Kidney (tissue), 14 donors: Measurements from ENCODE around the gene SPACA4. TPM values are rescaled to one million over a fixed set of nuclear protein-coding genes. Genes with fewer than 3 reads are reported as not detected.
"Not testable (repeated sequence)": the region's sequence is repeated elsewhere in the genome, so short reads cannot be mapped to it uniquely, and the experiment has no call there.

Experiments used
- DNase-seq, 5 donors: peaks; one replicate each; pipeline ENCODE4 v3.0.0-alpha.2; 2013 to 2020
- FAIRE-seq: peaks from 2 replicates; lab custom pipeline; 2012; peaks lifted over from hg19 to GRCh38; lab: Jason Lieb, UNC
- H3K27ac ChIP-seq, 2 donors: one replicate each; pipeline ENCODE4 v1.7.0; 2013; ENCODE audit warnings: low read depth in 2 of 2, low read length in 2 of 2, inconsistent platforms in 1 of 2
- H3K27me3 ChIP-seq: one replicate; pipeline ENCODE4 v1.7.1; 2013; ENCODE audit warnings: low read length, inconsistent platforms; ENCODE audit not compliant: control insufficient read depth, insufficient read depth
- H3K36me3 ChIP-seq, 3 donors: one replicate each; pipeline versions ENCODE4 v1.7.0 to v1.7.1; 2013; ENCODE audit warnings: low read length in 3 of 3, control low read depth in 1 of 3, inconsistent platforms in 1 of 3; ENCODE audit not compliant: insufficient read depth in 3 of 3, control insufficient read depth in 2 of 3
- H3K4me1 ChIP-seq, 3 donors: one replicate each; pipeline versions ENCODE4 v1.7.0 to v1.7.1; 2013; ENCODE audit warnings: low read length in 3 of 3, inconsistent platforms in 1 of 3, low read depth in 1 of 3; ENCODE audit not compliant: control insufficient read depth in 2 of 3, insufficient read depth in 2 of 3
- H3K4me3 ChIP-seq, 3 donors: one replicate each; pipeline versions ENCODE4 v1.7.0 to v1.8.1; 2013; ENCODE audit warnings: low read length in 3 of 3, control low read depth in 1 of 3, inconsistent platforms in 1 of 3
- H3K9ac ChIP-seq, 3 donors: one replicate each; pipeline versions ENCODE4 v1.7.0 to v1.7.1; 2013; ENCODE audit warnings: low read length in 3 of 3, control low read depth in 1 of 3, inconsistent platforms in 1 of 3
- H3K9me3 ChIP-seq, 3 donors: one replicate each; pipeline versions ENCODE4 v1.7.0 to v1.7.1; 2013; ENCODE audit warnings: low read length in 3 of 3, control low read depth in 1 of 3, inconsistent platforms in 1 of 3; ENCODE audit not compliant: control insufficient read depth in 2 of 3, insufficient read depth in 1 of 3
- intact Hi-C: fragments of 100-400 bp; cut with DNase I; formaldehyde crosslinking; loops from one replicate; pipeline ENCODE4 v1.11.1; 2022
- polyA plus RNA-seq: library from polyadenylated mRNA; stranded (reverse); fragments of 350-450 nt; fragmentation: Illumina TruSeq; extraction: RNeasy Lipid Tissue Mini Kit (QIAGEN cat#74804); gene quantifications from one replicate; pipeline ENCODE4 v1.2.3, GENCODE V29; 2014; ENCODE audit warnings: low read depth, low replicate concordance; ENCODE audit not compliant: insufficient read depth
- total RNA-seq: library from RNA; stranded (reverse); fragmentation: NEBNext Ultra II Directional; extraction: Animal tissue kit (Norgen Biotek cat#: 25700); gene quantifications from one replicate; pipeline ENCODE4 v1.2.1, GENCODE V29; 2021
- TF ChIP-seq, protein P1 (sequence below): IDR thresholded peaks from 3 replicates; pipeline ENCODE4 v1.5.1; 2012; ENCODE audit warnings: mild to moderate bottlenecking, moderate library complexity, borderline replicate concordance; ENCODE audit not compliant: insufficient read depth; ENCODE audit errors: extremely low read depth
- donor health status: control.
- donor health status: control.
- donor health status: control.
- donor health status: control.
- donor health status: control.
- donor health status: DM: yes; HTN: yes; CAD: no.
- donor health status: Normal renal cell carcinoma (clear cell type).

The SPACA4 gene
- total and polyA plus RNA-seq, 2 donors from 2014 or later = not detected

DNA sequence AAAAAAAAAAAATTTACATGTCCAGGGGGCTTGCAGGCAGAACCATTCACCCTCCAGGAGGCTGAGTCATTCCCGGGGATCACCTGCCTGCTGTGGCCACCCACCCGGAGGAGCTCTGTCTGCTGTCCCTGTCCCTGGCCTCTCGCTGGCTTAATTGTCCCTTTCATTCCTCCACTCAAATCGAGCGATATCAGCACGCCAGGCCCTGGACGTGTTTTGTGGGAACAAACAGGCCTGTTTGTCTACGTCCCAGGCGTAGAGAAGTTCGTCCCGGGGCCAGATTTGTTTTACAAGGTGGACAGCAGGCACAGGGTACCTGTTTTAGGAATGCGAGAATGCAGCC lies 33.4 kb upstream of the SPACA4 start:
- intact Hi-C loops = no loop called here
- H3K27ac ChIP-seq = no peak overlapping the region

GRCh38 chr19:48575931-48576622 lies 30.5 kb upstream of the SPACA4 start:
- Histone ChIP-seq H3K27me3 (no peaks in the 10 kb centered on the region), H3K4me1 (no peaks in the 10 kb centered on the region), H3K9me3 (no peaks in the 10 kb centered on the region), H3K36me3 (no peaks in the 10 kb centered on the region), H3K4me3 (no peak overlapping the region), H3K9ac (no peak overlapping the region), H3K27ac (no peak overlapping the region)
- TF ChIP-seq, protein P1, sequence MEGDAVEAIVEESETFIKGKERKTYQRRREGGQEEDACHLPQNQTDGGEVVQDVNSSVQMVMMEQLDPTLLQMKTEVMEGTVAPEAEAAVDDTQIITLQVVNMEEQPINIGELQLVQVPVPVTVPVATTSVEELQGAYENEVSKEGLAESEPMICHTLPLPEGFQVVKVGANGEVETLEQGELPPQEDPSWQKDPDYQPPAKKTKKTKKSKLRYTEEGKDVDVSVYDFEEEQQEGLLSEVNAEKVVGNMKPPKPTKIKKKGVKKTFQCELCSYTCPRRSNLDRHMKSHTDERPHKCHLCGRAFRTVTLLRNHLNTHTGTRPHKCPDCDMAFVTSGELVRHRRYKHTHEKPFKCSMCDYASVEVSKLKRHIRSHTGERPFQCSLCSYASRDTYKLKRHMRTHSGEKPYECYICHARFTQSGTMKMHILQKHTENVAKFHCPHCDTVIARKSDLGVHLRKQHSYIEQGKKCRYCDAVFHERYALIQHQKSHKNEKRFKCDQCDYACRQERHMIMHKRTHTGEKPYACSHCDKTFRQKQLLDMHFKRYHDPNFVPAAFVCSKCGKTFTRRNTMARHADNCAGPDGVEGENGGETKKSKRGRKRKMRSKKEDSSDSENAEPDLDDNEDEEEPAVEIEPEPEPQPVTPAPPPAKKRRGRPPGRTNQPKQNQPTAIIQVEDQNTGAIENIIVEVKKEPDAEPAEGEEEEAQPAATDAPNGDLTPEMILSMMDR = no peak
- no peak for FAIRE-seq
- intact Hi-C loops = no loop called here
- DNase-seq = no peak

More for the DNA sequence above, 33.4 kb upstream of the SPACA4 start:
- H3K9me3 ChIP-seq = no peaks in the 10 kb centered on the region
- H3K27me3 ChIP-seq = no peaks in the 10 kb centered on the region
- FAIRE-seq (no peak), DNase-seq (peak in 2 of 5 donors; percentile 54 to 65)
- H3K4me3 ChIP-seq = no peak overlapping the region
- no peaks in the 10 kb centered on the region for H3K36me3 ChIP-seq
- H3K9ac ChIP-seq = no peak overlapping the region
- H3K4me1 ChIP-seq = peaks cover 0 to 4% (median 0%) of the 10 kb centered on the region in 3 donors
- TF ChIP-seq, protein P1 = no peak

GRCh38 chr19:48577908-48578307 lies 28.6 kb upstream of the SPACA4 start:
- H3K9me3 ChIP-seq, FAIRE-seq, H3K4me3 ChIP-seq, DNase-seq, intact Hi-C loops, H3K9ac ChIP-seq, H3K36me3 ChIP-seq, H3K4me1 ChIP-seq, H3K27ac ChIP-seq, H3K27me3 ChIP-seq: not testable (repeated sequence)

GRCh38 chr19:48578891-48579290 lies 27.7 kb upstream of the SPACA4 start:
- no peaks in the 10 kb centered on the region for H3K27me3 ChIP-seq
- TF ChIP-seq, protein P1 = no peak
- no peak for DNase-seq
- intact Hi-C loops = no loop called here
- H3K9ac ChIP-seq = no peak overlapping the region
- no peak overlapping the region for H3K27ac ChIP-seq
- no peaks in the 10 kb centered on the region for H3K9me3 ChIP-seq
- no peak overlapping the region for H3K4me3 ChIP-seq
- no peak for FAIRE-seq
- no peaks in the 10 kb centered on the region for H3K36me3 ChIP-seq
- H3K4me1 ChIP-seq = peaks cover 0 to 1% (median 0%) of the 10 kb centered on the region in 3 donors
